GM19452 (cell line): ENCODE results near the gene CCL28.
"Not testable (repeated sequence)": the region's sequence is repeated elsewhere in the genome, so short reads cannot be mapped to it uniquely, and the experiment has no call there.

Source experiments
- ATAC-seq: cut with Tn5 transposase; IDR thresholded peaks from one replicate; pipeline ENCODE4 v1.9.1; 2021; ENCODE audit not compliant: unreplicated experiment

The CCL28 gene

DNA sequence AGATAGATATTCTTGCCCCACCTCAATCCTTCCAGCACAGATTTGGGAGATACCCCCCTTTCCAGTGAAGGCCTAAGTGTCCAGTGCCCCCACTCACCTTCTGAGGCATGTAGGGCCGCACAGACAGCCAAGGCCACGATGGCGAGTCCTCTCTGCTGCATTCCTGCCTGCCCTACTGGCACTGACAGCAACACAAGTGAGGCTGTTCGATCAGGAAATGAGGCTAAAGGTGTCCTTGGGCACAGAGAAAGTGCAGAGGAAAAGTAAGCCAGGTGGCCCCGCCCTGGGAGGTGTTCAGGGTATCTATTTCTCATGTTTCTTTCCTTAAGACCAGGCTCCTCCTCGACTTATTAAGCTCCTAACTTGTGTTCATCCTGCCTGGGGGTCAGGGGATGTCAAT lies at the start of gene CCL28:
CCL28 (minus strand) TSS at position 236 of the 400 bp plus-strand sequence; CDS start at position 161, 75 bp downstream.
- no peak for ATAC-seq

DNA sequence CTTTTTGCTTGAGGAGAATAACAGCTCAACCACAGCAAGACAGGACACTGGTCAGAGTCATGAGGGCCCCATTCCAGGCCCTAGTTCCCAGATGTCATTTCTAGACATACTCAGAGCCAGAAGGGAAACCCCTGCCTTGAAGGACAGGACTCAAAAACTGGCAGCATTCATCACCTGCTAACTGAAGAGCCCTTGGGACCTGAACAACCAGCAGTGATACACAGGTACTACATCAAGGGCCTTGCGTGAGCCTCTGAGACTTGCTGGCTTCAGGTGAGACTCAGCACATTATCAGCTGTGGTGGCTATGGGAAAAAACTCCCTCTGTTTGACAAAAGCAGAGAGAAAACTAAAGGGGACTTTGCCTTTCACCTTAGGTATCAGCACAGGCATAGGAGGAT lies 48.9 kb upstream of the CCL28 start:
- ATAC-seq = no peak

GRCh38 chr5:43456556-43456955 lies 44.4 kb upstream of the CCL28 start:
- ATAC-seq = no peak

DNA sequence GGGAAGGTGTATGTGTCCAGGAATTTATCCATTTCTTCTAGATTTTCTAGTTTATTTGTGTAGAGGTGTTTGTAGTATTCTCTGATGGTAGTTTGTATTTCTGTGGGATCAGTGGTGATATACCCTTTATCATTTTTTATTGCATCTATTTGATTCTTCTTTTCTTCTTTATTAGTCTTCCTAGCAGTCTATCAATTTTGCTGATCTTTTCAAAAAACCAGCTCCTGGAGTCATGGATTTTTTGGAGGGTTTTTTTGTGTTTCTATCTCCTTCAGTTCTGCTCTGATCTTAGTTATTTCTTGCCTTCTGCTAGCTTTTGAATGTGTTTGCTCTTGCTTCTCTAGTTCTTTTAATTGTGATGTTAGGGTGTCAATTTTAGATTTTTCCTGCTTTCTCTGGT lies 29.4 kb upstream of the CCL28 start:
- not testable (repeated sequence) for ATAC-seq

GRCh38 chr5:43437062-43437660 lies 25.0 kb upstream of the CCL28 start:
- ATAC-seq = no peak

DNA sequence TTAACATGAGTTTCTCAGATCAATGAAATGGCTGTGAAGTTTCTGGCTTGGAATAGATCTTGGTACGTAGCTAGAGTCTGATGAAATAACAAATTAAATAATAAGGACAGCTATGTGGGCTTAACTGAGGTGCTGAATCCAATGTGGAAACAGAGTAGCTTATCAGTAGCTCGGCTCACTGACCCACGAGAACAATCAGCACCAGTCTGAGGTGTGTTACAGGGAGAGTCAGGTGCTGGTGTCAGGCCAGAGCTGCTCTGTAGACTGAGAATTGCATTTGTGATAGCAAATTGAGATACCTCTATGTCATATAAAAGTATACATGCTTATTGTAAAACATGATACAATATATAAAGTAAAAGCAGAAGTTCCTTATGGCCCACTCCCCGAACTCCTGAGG lies 21.2 kb upstream of the CCL28 start:
- no peak for ATAC-seq

DNA sequence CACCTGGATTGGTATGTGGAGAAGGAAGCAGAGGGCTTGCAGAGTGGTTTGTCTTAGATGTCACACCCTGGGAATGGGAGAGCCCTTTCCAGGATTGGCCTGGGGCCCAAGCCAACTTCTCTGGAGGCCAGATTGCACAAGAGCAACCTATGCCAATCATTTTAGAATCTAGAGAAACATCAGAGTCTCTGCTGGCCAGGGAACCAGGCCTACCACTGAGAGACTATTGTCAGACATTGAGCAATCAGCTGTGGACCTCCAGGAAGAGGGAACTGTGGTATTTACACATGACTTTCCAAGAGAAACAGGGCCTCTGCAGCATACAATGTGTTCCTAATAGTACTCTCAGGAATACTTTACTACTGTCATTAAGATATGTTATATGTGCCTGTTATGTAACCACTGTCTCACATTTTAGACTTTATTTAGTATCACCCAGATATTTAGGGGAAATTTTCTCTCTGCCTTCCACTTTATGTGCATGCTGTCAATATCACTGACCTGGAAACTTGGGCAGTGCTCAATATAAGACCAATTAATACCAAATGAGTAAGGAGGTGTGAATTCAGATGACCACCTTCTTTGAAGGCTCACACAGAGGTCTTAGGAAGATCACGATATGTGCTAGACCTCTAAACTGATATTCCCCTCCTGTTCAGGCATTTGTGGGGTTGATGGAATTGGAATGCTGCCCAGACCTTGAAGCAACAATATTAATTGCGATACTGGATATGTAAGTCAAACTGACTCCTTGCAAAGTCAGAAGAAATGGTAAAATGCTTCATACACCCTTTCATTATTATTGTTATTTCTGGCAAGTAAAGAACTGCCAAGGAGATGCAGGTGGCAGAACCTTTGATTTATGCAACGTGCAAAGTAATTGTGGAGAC lies 20.5 kb upstream of the CCL28 start:
- no peak for ATAC-seq

DNA sequence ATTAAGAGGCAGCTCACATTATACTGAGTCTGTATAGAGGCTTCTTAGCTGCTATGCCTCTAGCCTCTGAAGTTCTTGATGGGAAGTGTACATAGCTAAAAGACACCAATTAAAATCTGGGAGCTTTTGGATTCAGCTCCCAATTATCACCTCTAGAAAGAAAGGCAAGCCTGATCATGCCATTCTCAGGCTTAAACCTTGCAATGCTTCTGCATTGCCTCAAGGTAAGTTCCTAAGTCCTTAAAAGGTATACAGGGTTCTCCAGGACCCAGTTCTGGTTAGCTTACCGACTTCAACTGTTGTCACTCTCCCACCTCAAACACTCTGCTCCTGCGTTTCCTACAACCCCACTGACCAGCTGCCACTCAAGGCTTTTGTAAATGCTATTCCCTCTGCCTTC lies 17.5 kb upstream of the CCL28 start:
- ATAC-seq = no peak

GRCh38 chr5:43429016-43429415 lies 16.8 kb upstream of the CCL28 start:
- ATAC-seq = no peak

DNA sequence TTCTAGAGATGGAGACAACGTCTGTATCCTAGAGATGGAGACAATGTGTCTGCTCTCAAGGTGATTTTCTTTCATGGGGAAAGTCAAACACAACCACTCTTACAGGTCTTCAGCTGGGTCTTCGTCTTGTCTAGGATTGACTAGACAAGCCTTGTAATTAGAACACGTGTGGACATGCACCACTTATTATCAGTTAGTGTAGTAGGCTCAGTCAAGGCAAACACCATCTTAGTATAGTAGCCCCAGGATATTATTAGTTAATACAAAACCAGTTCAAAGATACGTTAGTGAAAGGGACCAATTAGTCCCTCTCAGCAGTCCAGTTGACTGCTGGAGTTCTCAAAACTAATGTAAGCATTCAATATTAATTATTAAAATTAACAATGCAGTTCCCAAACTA lies 15.1 kb upstream of the CCL28 start:
- ATAC-seq = no peak

DNA sequence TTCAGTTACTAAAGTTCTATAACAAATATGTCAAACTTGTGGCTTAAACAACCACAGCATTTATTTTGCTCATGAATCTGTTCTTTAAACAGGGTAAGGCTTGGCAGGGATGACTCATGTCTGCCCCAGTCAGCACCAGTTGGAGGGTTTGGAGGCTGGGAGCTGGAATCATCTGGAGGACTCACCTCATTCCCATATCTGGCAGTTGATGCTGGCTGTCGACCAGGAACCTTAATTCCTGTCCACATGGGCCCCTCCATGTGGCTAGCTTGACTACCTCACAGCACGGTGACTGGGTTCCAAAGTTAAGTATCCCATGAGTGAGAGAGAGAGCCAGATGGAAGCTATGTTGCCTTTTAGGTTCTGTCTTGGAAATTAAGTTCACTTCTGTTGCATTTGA lies 13.8 kb upstream of the CCL28 start:
- no peak for ATAC-seq

DNA sequence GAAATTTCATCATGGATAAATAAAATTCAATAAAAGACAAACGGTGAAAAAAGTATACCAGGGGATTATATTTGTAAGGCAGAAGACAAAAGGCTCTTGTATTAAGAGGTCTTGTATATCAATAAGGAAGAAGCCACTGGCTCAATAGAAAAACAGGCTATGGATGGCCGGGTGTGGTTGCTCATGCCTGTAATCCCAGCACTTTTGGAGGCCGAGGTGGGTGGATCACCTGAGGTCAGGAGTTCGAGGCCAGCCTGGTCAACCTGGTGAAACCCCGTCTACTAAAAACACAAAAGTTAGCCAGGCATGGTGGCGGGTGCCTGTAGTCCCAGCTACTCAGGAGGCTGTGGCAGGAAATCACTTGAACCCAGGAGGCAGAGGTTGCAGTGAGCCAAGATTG lies 10.9 kb upstream of the CCL28 start:
- ATAC-seq = not testable (repeated sequence)

DNA sequence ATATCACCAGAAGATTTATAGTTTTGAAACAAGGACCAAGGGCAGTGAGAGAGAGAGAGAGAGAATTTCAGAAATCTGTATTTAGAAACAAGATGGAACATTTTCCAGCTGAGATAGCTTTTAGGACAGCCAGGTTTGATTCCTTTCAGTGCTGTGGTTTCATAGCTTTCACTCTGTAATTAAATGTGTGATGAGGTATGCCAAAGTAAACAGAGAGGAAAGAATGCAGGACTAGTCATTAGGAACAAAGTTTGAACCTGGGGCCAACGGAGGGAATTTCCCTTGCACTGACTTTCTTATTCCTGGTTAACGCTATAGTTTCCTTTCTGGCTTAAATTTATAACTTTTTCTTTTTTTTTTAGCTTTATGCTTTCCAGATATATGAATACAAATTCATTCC lies 10.0 kb upstream of the CCL28 start:
- ATAC-seq = no peak

- no peak for ATAC-seq
Observed at GRCh38 chr5:43421450-43422133, 9.4 kb upstream of the CCL28 start.

DNA sequence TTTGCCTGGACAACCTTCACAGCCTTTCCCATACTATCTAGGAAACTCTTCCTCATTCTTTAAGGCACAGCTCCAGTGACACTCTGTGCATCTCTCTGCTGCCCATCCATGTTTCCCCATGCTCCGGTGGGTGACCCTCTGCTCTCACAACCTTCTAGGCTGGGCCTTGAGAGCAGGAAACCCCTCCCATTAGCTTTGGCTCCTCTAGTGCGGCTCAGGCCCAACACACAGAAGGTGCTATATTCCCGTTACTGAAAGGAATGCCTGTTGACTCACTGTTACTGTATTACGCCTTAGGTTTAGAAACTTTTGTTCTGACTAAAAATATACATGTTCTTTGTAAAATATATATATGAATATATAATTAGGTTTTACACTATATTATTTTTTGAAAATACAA lies 8.1 kb upstream of the CCL28 start:
- no peak for ATAC-seq

GRCh38 chr5:43418561-43418960 lies 6.4 kb upstream of the CCL28 start:
- no peak for ATAC-seq

DNA sequence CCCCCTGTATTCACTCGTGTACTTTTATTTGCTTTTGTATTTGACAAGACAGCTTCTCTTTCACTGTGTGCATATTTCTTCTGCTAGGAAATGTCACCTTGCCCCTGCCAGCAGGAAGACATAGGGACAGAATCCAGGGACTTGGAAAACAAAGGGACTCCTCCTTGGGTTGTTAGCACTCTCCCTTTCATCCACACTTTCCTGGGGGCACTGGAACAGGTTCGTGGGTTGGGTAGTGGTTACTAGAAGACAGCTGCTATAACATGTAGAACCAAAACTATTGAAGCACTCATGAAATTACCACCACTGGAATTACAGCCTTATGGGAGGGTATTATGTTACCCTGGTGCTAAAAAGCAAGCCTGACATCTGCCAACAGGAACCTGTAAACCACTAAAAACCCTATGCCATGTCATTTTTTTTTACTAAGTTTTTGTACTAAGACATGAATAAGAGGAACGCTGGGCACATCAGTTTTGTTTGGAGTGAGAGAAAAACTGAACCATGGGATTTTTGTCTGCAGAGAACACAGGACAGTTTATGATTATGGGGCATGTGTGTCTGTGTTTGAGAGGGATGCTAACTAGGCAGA lies 4.7 kb upstream of the CCL28 start:
- no peak for ATAC-seq

- no peak for ATAC-seq
Observed at GRCh38 chr5:43415935-43416802, 4.0 kb upstream of the CCL28 start.

DNA sequence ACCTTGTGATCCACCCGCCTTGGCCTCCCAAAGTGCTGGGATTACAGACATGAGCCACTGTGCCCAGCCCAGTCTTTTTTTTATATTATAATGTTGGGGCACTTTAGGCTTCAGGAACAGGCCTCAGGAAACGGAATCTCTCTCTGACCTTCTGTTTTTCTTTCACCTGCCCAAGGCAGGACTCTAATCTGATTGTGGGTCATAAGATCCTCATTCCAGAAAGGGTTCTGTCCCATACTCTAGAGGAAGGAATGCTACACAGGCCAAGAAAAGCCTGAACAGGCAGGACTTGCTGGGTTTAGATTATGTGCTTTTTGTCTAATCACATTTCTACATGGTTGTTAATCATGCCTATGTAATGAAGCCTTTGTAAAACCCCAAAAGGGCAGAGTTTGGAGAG lies 1.8 kb upstream of the CCL28 start:
- ATAC-seq = no peak

- ATAC-seq = no peak
Observed at GRCh38 chr5:43412644-43413043, 453 bp upstream of the CCL28 start.

- ATAC-seq = no peak
Observed at GRCh38 chr5:43411495-43411894, 696 bp downstream of the CCL28 start.
